HS-5 (cell line): ENCODE results near the gene UNK.
"Not testable (repeated sequence)": the region's sequence is repeated elsewhere in the genome, so short reads cannot be mapped to it uniquely, and the experiment has no call there.

Experiments
- DNase-seq: peaks from one replicate; pipeline ENCODE4 v3.0.0-alpha.2; 2012; ENCODE audit warnings: low read depth

The UNK gene

GRCh38 chr17:75755205-75755901 lies 29.3 kb upstream of the UNK start:
- DNase-seq, result no peak

GRCh38 chr17:75755990-75756389 lies 28.6 kb upstream of the UNK start:
- no peak for DNase-seq

DNA sequence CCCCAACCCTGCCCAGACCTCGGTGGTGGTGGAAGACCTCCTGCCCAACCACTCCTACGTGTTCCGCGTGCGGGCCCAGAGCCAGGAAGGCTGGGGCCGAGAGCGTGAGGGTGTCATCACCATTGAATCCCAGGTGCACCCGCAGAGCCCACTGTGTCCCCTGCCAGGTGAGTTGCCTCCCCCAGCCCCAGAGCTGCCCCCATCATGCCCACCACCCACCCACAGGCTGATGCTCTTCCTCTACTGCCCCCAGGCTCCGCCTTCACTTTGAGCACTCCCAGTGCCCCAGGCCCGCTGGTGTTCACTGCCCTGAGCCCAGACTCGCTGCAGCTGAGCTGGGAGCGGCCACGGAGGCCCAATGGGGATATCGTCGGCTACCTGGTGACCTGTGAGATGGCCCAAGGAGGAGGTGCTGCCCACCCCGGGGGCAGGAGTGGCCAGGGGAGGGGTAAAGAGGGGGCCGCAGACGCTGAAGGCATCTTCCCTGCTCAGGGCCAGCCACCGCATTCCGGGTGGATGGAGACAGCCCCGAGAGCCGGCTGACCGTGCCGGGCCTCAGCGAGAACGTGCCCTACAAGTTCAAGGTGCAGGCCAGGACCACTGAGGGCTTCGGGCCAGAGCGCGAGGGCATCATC lies 28.0 kb upstream of the UNK start:
- DNase-seq, result no peak

DNA sequence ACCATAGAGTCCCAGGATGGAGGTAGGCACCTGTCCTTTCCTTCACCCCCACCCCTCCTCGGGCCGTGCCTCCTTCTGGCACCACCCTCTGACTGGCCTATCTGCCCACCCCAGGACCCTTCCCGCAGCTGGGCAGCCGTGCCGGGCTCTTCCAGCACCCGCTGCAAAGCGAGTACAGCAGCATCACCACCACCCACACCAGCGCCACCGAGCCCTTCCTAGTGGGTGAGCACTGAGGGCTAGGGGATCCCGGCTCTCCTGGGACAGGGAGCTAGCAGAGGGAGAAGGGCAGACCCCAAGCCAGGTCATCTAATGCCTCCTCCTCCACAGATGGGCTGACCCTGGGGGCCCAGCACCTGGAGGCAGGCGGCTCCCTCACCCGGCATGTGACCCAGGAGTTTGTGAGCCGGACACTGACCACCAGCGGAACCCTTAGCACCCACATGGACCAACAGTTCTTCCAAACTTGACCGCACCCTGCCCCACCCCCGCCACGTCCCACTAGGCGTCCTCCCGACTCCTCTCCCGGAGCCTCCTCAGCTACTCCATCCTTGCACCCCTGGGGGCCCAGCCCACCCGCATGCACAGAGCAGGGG lies 27.4 kb upstream of the UNK start:
- no peak for DNase-seq

GRCh38 chr17:75758131-75758905 lies 26.3 kb upstream of the UNK start:
- DNase-seq, result no peak

GRCh38 chr17:75759457-75759856 lies 25.1 kb upstream of the UNK start:
- no peak for DNase-seq

DNA sequence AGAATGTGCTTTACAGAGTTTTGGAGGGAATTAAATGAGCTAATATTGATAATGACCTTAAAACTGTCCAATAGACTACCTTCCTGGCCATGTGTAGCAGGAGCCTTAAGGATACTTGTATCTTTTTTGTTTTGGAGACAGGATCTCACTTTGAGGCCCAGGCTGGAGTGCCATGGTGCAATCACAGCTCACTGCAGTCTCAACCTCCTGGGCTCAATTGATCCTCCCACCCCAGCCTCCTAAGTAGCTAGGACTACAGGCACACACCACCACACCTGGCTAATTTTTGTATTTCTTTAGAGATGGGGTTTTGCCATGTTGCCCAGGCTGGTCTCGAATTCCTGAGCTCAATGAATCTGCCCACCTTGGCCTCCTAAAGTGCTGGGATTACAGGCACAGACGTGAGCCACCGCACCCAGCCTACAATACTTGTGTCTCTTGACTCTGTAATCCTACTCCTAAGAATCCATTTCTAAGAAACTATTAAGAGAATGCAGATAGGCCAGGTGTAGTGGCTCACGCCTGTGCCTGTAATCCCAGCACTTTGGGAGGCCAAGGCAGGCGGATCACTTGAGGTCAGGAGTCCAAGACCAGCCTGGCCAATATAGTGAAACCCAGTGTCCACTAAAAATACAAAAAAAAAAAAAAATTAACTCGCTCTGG lies 24.5 kb upstream of the UNK start:
- DNase-seq, result not testable (repeated sequence)

- no peak for DNase-seq
These were observed 21.9 kb upstream of the UNK start for GRCh38 chr17:75762513-75763268.

- no peak for DNase-seq
These were observed 21.4 kb upstream of the UNK start for GRCh38 chr17:75763269-75763607.

DNA sequence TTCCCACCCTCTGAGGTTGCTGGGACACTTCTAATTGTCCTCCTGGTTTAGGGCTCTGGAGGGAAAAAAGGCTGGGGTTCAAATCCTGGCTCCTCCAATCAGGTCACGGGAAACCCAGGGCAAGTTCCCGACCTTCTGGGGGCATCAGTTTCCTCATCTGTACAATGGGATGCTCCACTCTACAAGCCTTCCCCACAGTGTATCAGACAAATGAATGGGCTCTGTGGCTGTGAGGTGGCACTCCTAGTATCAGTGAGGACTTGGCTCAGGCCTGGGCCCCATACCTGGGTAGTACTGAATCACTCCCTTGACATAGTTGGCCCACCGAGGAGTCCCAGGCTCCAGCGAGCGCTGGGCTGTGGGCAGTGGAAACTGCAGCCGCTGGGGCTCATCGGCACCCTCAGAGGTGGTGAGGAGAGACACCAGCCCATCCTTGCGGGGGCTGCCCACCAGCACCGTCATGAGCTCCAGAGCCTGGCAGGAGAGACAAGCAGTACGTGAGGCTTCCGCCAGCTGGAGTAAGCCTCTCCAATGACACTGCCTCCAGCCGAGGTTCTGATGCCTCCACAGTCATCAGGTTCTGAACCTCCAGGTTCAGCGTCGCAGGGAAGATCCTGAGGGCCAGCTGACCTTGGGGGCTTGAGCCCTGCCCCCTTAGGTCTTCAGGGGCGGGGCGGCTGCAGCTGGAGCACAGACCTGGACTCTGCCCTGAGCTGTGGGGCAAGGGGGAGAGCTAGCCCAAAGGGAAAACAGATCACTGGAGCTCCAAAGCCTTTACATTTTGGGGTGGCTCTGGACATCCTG lies 20.8 kb upstream of the UNK start:
- no peak for DNase-seq

GRCh38 chr17:75764417-75764710 lies 20.2 kb upstream of the UNK start:
- no peak for DNase-seq

DNA sequence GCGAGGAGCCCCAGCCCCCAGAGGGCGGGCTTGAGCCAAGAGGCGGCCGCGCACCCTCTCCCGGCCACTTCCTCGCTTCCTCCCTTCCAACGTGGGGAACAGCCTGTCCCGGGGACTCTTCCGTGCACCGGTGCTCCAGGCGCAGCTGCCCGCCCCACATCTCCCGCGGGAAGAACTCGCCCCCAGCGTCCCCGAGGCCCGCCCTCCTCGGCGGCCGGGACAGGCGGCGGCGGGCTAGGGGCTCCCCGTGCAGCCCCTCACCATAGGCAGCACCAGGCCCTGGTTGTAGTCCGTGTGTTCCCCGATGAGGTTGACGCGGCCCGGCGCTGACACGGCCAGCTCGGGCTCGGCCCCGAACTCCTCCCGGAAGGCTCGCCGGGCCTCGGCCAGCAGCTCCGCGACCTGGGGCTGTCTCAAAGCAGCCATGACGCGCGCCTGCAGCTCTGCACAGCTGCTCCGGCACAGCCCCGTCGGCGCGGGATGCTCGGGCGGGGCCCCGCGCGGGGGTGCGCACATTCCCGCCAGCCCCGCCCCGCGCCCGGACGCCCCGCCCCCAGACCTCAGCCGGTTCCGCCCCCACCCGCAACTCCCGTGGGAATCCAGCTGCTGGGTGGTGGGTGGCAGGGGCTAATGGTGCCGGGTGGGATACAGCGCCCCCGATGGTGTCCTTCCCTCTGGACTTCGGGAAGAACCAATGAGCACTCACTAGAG lies 19.7 kb upstream of the UNK start, which contains the start of gene GALK1:
Gene GALK1, minus strand, starts transcription at position 482 of the 711 bp plus-strand sequence. Its CDS starts 56 bp downstream, at position 426.
- DNase-seq, result no peak

DNA sequence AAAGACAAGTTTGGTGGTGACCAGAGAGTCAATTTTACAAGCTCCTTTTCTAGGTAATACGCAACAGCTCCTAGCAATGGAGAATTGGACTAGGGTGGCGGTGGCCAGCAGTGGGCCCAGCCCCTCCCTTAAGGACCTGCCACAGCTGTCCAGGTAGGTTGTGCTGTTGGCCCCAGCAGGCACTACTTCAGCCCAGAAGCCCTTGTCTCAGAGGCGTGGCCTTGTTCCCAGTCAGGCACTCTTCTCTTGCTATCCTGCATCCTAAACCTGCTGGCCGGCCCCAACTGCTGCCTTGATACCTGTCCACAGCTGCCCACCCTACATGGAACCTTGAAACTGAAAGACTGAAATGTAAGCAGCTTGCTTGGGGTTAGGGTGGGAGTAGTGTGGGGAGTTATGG lies 18.6 kb upstream of the UNK start:
- DNase-seq, result no peak

- no peak for DNase-seq
These were observed 16.7 kb upstream of the UNK start for GRCh38 chr17:75767881-75768280.

GRCh38 chr17:75769536-75769935 lies 15.1 kb upstream of the UNK start:
- DNase-seq, result no peak

DNA sequence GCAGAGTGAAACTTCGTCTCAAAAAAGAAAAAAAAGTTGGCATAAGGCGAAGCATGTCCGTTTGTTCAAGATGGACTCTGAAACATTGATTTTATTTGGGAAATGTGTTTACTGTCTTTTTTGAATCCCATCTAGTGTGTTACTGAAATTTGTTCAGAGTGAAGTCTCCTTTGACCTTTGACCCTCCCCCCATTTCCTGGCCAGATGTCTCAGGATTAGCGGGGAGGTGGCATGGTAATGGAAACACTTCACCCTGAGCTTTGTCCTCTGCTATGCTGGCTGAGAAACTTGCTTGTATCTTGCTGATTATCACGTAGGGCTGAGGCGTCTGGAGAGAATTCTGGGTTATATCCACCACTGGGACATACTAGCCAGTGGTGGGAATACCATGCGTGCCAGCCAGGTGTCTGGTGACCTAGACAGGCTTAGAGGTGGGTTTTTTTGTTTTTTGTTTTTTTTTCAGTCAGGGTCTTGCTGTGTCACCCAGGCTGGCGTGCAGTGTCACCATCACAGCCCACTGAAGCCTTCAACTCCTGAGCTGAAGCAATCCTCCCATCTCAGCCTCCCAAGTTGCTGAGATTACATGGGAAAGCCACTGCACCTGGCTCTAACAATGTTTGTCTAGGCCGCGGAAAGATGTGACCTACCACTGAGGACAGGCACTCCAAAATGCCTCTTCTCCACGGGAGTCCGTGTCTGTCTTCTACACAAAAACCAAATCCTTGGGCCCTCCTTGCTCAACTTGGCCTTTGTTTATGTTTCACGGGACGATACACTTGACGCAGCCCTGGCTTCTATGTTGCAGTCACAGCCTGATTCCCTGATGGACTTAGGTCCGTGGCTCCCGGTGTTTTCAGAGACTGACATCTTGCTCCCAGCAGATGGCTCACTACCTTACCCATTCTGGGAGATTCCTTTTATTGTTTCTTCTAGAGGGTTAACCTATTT lies 13.0 kb upstream of the UNK start:
- no peak for DNase-seq

DNA sequence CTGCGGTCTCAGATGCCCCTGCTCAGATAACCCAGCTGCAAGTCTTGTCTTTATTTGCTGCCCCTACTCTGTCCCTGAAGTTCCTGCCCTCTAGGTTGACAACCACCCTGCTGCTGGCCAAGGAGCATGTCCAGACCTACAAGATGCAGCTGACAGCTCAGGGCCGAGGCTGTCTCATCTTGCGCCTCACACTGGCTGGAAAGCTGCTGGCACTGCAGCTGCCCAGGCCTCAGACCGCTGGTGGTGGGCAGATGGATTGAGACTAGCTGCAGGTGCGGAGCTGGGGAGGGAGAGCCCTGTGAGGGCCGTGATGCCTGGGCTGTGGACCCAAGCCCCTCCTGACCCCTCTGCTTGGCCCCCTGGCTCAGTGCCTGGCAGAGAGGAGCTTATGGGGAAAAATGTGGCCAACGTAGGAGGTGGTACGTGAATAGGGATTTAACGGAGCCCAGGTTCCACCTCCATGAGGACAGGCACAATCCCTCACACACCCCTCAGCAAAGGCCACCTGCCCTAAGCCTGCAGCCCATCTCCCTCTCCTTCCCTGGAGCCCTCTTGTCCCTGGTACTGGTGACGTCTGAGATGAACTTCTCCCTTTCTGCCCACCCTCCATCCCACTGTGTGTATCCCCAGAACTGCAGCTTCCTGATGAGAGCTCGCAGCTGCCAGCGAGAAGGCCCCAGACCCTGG lies 11.3 kb upstream of the UNK start:
- no peak for DNase-seq

DNA sequence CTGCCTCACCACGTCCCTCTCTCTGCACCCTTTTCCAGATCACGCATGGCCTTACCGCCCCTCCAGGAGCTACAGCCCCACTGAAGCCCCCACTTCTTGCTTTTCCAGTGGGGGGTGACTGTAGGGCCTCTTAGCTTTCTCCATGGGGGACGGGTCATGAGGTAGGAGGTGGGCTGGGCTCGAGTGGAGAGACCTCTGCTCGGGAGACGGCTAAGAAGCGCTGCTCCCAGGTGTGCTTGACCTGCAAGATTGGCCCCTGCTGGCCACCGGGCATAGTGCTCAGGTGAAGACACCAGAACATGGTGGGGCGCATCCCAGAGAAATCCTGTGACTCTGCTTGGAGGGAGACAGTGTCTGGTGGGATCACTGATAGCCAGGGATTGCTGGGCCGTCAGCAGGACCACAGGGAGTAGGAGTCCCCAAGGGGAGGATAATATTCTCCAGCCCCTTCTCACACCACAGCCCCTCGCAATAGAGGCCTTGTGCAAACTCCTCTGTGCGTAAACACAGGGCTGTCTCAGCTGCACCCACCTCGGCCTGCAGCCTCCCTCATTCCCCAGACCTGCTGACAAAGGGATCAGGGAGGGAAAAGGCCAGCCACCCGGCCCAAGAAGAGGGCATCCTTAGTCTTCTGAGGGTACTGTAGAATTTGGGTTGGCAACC lies 10.7 kb upstream of the UNK start:
- DNase-seq, result no peak
